Stimulated activated naive B cell treated with anti-CD40 and anti-IgM and Interleukin-4, amounts not matched to agents 10 μg/mL and 1 μg/mL and 100 μg/mL, for 72 hours (primary cell): Measurements from ENCODE around the gene XRCC3.
"Not testable (repeated sequence)": the region's sequence is repeated elsewhere in the genome, so short reads cannot be mapped to it uniquely, and the experiment has no call there.

Source experiments
- ATAC-seq, 2 donors: fragments of 150-1000 bp; cut with Tn5 transposase; replicated peaks; 2 replicates each; pipeline ENCODE4 v1.10.0; 2021; ENCODE audit warnings: moderate library complexity in 1 of 2
- DNase-seq: peaks from one replicate; pipeline ENCODE4 v3.0.0; 2021
- H3K27ac Mint-ChIP-seq: one replicate; pipeline ENCODE4 v1.8.0; 2022; ENCODE audit warnings: mild to moderate bottlenecking, mixed read lengths
- H3K27me3 Mint-ChIP-seq, 2 donors: one replicate each; pipeline ENCODE4 v1.8.0; 2022; ENCODE audit warnings: mixed read lengths in 2 of 2
- H3K36me3 Mint-ChIP-seq, 2 donors: one replicate each; pipeline ENCODE4 v1.8.0; 2022; ENCODE audit warnings: mixed read lengths in 2 of 2, mild to moderate bottlenecking in 1 of 2
- H3K4me1 Mint-ChIP-seq, 2 donors: one replicate each; pipeline ENCODE4 v1.8.0; 2022; ENCODE audit warnings: mixed read lengths in 2 of 2, mild to moderate bottlenecking in 1 of 2
- H3K4me3 Mint-ChIP-seq, 2 donors: one replicate each; pipeline ENCODE4 v1.8.0; 2022; ENCODE audit warnings: mild to moderate bottlenecking in 2 of 2, mixed read lengths in 2 of 2, moderate library complexity in 1 of 2
- H3K9me3 Mint-ChIP-seq, 2 donors: one replicate each; pipeline ENCODE4 v1.8.0; 2022; ENCODE audit warnings: mixed read lengths in 2 of 2, mild to moderate bottlenecking in 1 of 2

The XRCC3 gene

DNA sequence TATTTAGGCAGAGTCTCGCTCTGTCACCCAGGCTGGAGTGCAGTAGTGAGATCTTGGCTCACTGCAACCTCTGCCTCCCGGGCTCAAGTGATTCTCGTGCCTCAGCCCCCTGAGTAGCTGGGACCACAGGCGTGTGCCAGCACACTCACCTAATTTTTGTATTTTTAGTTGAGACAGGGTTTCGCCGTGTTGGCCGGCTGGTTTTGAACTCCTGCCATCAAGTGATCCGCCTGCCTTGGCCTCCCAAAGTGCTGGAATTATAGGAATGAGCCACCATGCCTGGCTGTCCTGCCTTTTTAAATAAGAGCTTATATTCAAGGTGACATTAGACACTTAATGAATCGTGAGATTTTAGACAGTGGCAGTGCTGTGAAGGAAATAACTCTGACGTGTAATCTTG is 61.9 kb downstream of the XRCC3 start:
- H3K9me3 Mint-ChIP-seq, DNase-seq, H3K27me3 Mint-ChIP-seq, ATAC-seq, H3K27ac Mint-ChIP-seq, H3K4me3 Mint-ChIP-seq: not testable (repeated sequence)
- H3K4me1 Mint-ChIP-seq, result peaks cover 10 to 11% of the 10 kb centered on the region in 2 donors
- H3K36me3 Mint-ChIP-seq, result peaks cover 19 to 21% of the 10 kb centered on the region in 2 donors

DNA sequence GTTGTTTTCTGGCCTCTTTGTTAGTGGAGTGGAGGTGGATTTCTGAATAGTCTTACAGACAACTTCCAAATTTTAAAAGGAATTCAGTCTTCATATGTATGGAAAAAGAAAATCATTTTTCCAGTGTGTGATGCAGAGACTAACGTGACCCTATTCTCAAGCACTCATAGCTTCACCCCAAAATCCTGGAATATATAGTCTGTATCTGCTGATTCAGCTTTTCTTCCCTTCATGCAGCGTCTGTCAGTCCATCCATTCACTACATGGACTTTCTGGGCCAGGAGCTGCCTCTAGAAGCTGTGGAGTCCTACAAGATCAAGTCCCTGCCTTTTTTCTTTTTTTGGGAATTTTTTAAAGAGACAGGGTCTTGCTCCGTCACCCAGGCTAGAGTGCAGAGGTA is 62.4 kb downstream of the XRCC3 start:
- H3K36me3 Mint-ChIP-seq, result peaks cover 19 to 21% of the 10 kb centered on the region in 2 donors
- ATAC-seq, result no peak

DNA sequence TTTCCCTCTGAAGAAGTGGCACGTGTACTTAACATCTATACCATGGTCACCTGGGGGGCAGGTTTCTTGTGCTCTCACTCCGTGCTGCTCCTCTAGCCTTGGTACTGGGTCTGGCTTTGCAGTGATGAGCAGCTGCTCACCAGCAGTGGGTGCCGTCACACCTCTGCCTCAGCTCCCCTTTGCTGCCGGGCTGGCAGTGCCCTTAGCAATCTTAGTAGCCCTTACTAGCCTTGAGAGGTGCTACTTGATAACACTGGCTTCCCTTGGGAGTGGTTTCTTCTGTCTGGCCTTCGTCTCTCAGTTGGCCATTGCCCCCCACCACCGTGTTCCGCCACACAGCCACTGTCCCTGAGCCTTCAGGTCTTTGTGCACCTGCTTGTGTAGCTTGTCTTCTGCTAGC is 63.7 kb downstream of the XRCC3 start:
- Mint-ChIP-seq H3K36me3 (peaks cover 13 to 15% of the 10 kb centered on the region in 2 donors), H3K27ac (no peak overlapping the region), H3K4me3 (no peak overlapping the region), H3K9me3 (no peaks in the 10 kb centered on the region), H3K4me1 (peaks cover 10 to 11% of the 10 kb centered on the region in 2 donors), H3K27me3 (no peaks in the 10 kb centered on the region)
- ATAC-seq (no peak), DNase-seq (no peak)

More for the DNA sequence above, 62.4 kb downstream of the XRCC3 start:
- Mint-ChIP-seq H3K4me1 (peaks cover 10 to 11% of the 10 kb centered on the region in 2 donors), H3K4me3 (no peak overlapping the region), H3K27me3 (no peaks in the 10 kb centered on the region), H3K27ac (no peak overlapping the region), H3K9me3 (no peaks in the 10 kb centered on the region)
- DNase-seq, result no peak

DNA sequence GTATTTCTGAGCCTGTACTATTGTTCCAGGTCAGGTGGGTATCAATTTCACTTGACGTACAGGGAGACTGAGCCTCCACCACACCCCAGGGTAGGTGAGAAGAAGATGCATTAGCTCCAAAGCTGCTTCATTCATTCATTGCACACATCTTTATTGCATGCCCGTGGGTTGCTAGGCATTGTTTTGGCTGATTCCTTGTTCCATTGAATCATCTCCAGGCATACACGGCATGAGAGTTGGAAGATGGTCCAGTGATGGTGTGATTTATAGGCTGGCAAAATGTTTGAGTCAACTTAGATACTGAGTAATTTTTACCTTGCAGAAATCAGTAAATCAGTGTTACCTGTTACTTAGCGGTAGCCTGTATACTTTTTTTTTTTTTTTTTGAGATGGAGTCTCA is 65.0 kb downstream of the XRCC3 start:
- ATAC-seq, result no peak
- Mint-ChIP-seq H3K36me3 (peaks cover 13 to 14% of the 10 kb centered on the region in 2 donors), H3K27me3 (no peaks in the 10 kb centered on the region), H3K4me3 (no peak overlapping the region), H3K27ac (no peak overlapping the region), H3K4me1 (peaks cover 9 to 14% of the 10 kb centered on the region in 2 donors), H3K9me3 (no peaks in the 10 kb centered on the region)
- DNase-seq, result no peak

DNA sequence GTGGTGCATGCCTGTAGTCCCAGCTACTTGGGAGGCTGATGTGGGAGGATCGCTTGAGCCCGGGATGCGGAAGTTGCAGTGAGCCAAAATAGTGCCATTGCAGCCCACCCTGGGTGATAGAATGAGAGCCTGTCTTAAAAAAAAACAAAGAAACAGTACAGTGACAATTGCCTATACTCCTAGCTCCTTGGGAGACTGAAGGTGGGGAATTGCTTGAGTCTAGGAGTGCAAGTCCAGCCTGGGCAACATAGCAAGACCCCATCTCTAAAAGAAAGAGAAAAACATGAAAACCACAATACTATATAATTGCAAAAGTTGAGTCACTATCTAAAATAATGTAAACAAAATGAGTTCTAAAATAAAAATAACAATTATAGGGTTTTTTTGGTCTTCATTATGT is 66.2 kb downstream of the XRCC3 start:
- Mint-ChIP-seq H3K4me3 (no peak overlapping the region), H3K27me3 (no peaks in the 10 kb centered on the region)

More for the DNA sequence above, 66.2 kb downstream of the XRCC3 start:
- Mint-ChIP-seq H3K36me3 (peaks cover 10 to 13% of the 10 kb centered on the region in 2 donors), H3K27ac (no peak overlapping the region), H3K4me1 (peaks cover 9 to 22% of the 10 kb centered on the region in 2 donors), H3K9me3 (no peaks in the 10 kb centered on the region)
- DNase-seq, result no peak
- ATAC-seq, result no peak
